WTC11 (cell line): ENCODE measurements around the gene GLI1. TPM values are rescaled to one million over a fixed set of nuclear protein-coding genes. Genes with fewer than 3 reads are reported as not detected.
"Not testable (repeated sequence)": the region's sequence is repeated elsewhere in the genome, so short reads cannot be mapped to it uniquely, and the experiment has no call there.

ENCODE experiments used
- ATAC-seq: fragments of 200-7000 bp; cut with Tn5 transposase; 2 replicates; pipeline ENCODE4 v1.10.0; 2021; ENCODE audit warnings: mild to moderate bottlenecking, moderate library complexity
- CTCF ChIA-PET: fragments of 300-600 bp; sonication (Branson Sonifier 250); formaldehyde crosslinking; loops from one replicate; lab custom pipeline; 2021; ENCODE audit warnings: antibody characterized with exemption; lab: Charles Lee
- POLR2A ChIA-PET: fragments of 350-600 bp; sonication (Branson Sonifier 250); formaldehyde crosslinking; loops from one replicate; lab custom pipeline; 2021; ENCODE audit warnings: antibody characterized with exemption; lab: Charles Lee
- DNase-seq: peaks from one replicate; pipeline ENCODE4 v3.0.0; 2021; ENCODE audit warnings: low spot score
- H3K27ac Mint-ChIP-seq: 2 replicates; pipeline ENCODE4 v1.8.0; 2021; ENCODE audit warnings: mixed read lengths
- H3K27me3 Mint-ChIP-seq: 2 replicates; pipeline ENCODE4 v1.8.0; 2021; ENCODE audit warnings: low read depth, mild to moderate bottlenecking, moderate library complexity, mixed read lengths
- H3K36me3 Mint-ChIP-seq: 2 replicates; pipeline ENCODE4 v1.8.0; 2021; ENCODE audit warnings: mixed read lengths
- H3K4me1 Mint-ChIP-seq: 2 replicates; pipeline ENCODE4 v1.8.0; 2022; ENCODE audit warnings: mixed read lengths
- H3K4me3 Mint-ChIP-seq: 2 replicates; pipeline ENCODE4 v1.8.0; 2021; ENCODE audit warnings: mild to moderate bottlenecking, moderate library complexity, mixed read lengths
- H3K9me3 Mint-ChIP-seq: 2 replicates; pipeline ENCODE4 v1.8.0; 2021; ENCODE audit warnings: mixed read lengths
- ATF6 ChIP-seq: sonication (generic); formaldehyde crosslinking; IDR thresholded peaks from 2 replicates; pipeline ENCODE4 v1.8.1; 2023; ENCODE audit warnings: mild to moderate bottlenecking, missing genetic modification reagents
- ELF4 ChIP-seq: sonication (generic); formaldehyde crosslinking; IDR thresholded peaks from 2 replicates; pipeline ENCODE4 v1.8.1; 2022; ENCODE audit warnings: low read depth, mild to moderate bottlenecking, moderate library complexity, missing genetic modification reagents
- FOXK1 ChIP-seq: sonication (generic); formaldehyde crosslinking; IDR thresholded peaks from 2 replicates; pipeline ENCODE4 v1.8.0; 2022; ENCODE audit warnings: mild to moderate bottlenecking, moderate library complexity, missing genetic modification reagents
- FOXP1 ChIP-seq: sonication (generic); formaldehyde crosslinking; IDR thresholded peaks from 2 replicates; pipeline ENCODE4 v1.8.0; 2022; ENCODE audit warnings: missing genetic modification reagents, mild to moderate bottlenecking, moderate library complexity, borderline replicate concordance
- MXD4 ChIP-seq: fragments of 250-450 bp; sonication (Bioruptor Pico); IDR thresholded peaks from 2 replicates; pipeline ENCODE4 v1.8.0; 2021; ENCODE audit warnings: mild to moderate bottlenecking, moderate library complexity, borderline replicate concordance
- NR2C2 ChIP-seq: sonication (generic); formaldehyde crosslinking; IDR thresholded peaks from 2 replicates; pipeline ENCODE4 v1.8.0; 2022; ENCODE audit warnings: mild to moderate bottlenecking, missing genetic modification reagents
- NR3C1 ChIP-seq: sonication (generic); formaldehyde crosslinking; conservative IDR thresholded peaks from 2 replicates; pipeline ENCODE4 v1.8.1; 2023; ENCODE audit warnings: low read depth, mild to moderate bottlenecking, missing genetic modification reagents
- USF1 ChIP-seq: sonication (generic); formaldehyde crosslinking; IDR thresholded peaks from 2 replicates; pipeline ENCODE4 v1.8.0; 2022; ENCODE audit warnings: mild to moderate bottlenecking, missing genetic modification reagents
- ZNF232 ChIP-seq: sonication (generic); formaldehyde crosslinking; IDR thresholded peaks from 2 replicates; pipeline ENCODE4 v1.8.0; 2022; ENCODE audit warnings: mild to moderate bottlenecking, missing genetic modification reagents
- ZNF317 ChIP-seq: sonication (generic); formaldehyde crosslinking; IDR thresholded peaks from 2 replicates; pipeline ENCODE4 v1.8.1; 2023; ENCODE audit warnings: low read depth, mild to moderate bottlenecking, moderate library complexity, missing genetic modification reagents, borderline replicate concordance
- ZNF671 ChIP-seq: fragments of 250-450 bp; sonication (Bioruptor Pico); IDR thresholded peaks from 2 replicates; pipeline ENCODE4 v1.8.0; 2021; ENCODE audit warnings: mild to moderate bottlenecking
- total RNA-seq: library from RNA; stranded (reverse); gene quantifications from 3 replicates; pipeline ENCODE4 v1.2.3, GENCODE V29; 2021
- TF ChIP-seq, protein P1 (sequence below): fragments of 250-450 bp; sonication (Bioruptor Pico); IDR thresholded peaks from 2 replicates; pipeline ENCODE4 v2.1.2; 2022; ENCODE audit warnings: mild to moderate bottlenecking, moderate library complexity
- TF ChIP-seq, protein P2 (sequence below): sonication (generic); formaldehyde crosslinking; IDR thresholded peaks from 2 replicates; pipeline ENCODE4 v1.8.1; 2023; ENCODE audit warnings: mild to moderate bottlenecking, missing genetic modification reagents, moderate library complexity
- TF ChIP-seq, protein P3 (sequence below): sonication (generic); formaldehyde crosslinking; IDR thresholded peaks from 2 replicates; pipeline ENCODE4 v1.8.0; 2022; ENCODE audit warnings: mild to moderate bottlenecking, missing genetic modification reagents
- TF ChIP-seq, protein P4 (sequence below): sonication (generic); formaldehyde crosslinking; IDR thresholded peaks from 2 replicates; pipeline ENCODE4 v1.8.1; 2022; ENCODE audit warnings: mild to moderate bottlenecking, missing genetic modification reagents, moderate library complexity, borderline replicate concordance
- TF ChIP-seq, protein P5 (sequence below): sonication (generic); formaldehyde crosslinking; IDR thresholded peaks from 2 replicates; pipeline ENCODE4 v1.8.1; 2023; ENCODE audit warnings: mild to moderate bottlenecking, missing genetic modification reagents, moderate library complexity

Gene GLI1
- total RNA-seq, 1 experiment from 2014 or later = 16.2 TPM

DNA sequence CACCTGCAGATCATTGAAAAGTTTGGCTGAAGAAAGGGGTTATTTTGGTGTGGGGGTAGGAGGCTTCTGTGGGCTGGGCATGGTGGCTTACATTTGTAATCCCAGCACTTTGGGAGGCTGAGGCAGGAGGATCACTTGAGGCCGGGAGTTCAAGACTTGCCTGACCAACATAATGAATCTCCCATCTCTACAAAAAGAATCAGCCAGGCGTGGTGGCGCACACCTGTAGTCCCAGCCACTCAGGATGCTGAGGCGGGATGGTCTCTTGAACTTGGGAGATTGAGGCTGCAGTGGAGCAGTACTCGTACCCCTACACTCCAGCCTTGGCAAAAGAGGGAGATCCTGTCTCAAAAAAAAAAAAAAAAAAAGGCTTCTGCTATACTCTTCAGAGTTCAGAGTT lies 53.7 kb downstream of the GLI1 start (continued):
- TF ChIP-seq, protein P1, sequence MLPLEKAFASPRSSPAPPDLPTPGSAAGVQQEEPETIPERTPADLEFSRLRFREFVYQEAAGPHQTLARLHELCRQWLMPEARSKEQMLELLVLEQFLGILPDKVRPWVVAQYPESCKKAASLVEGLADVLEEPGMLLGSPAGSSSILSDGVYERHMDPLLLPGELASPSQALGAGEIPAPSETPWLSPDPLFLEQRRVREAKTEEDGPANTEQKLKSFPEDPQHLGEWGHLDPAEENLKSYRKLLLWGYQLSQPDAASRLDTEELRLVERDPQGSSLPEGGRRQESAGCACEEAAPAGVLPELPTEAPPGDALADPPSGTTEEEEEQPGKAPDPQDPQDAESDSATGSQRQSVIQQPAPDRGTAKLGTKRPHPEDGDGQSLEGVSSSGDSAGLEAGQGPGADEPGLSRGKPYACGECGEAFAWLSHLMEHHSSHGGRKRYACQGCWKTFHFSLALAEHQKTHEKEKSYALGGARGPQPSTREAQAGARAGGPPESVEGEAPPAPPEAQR = no peak
- TF ChIP-seq FOXP1 (CRISPR knock-in tag) = no peak
- TF ChIP-seq NR3C1 = no peak

DNA sequence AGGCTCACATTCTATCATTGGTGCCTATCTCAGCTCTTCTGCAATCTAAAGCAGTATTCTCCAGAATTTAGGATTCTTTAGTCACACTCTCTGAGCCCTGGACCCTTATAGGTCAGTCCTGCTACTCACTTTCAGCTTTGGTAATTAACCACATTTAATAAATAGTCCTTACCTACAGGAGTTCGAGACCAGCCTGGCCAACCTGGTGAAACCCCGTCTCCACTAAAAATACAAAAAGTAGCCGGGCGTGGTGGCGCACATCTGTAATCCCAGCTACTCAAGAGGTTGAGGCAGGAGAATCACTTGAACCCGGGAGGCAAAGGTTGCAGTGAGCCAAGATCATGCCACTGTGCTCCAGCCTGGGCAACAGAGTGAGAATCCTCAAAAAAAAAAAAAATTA lies 54.1 kb downstream of the GLI1 start:
- not testable (repeated sequence) for DNase-seq, H3K9me3 Mint-ChIP-seq, H3K4me1 Mint-ChIP-seq, H3K4me3 Mint-ChIP-seq, H3K27ac Mint-ChIP-seq, ATAC-seq, H3K27me3 Mint-ChIP-seq
- peaks cover 85% of the 10 kb centered on the region for H3K36me3 Mint-ChIP-seq
- ChIA-PET CTCF (interaction anchor here (0.6 kb wide), 1 partner anchor 213 kb away, joined by 3 read pairs; no protein-coding TSS in a partner anchor), POLR2A (interaction anchor here (0.7 kb wide), 1 partner anchor 339 kb away, joined by 3 read pairs; no protein-coding TSS in a partner anchor)

DNA sequence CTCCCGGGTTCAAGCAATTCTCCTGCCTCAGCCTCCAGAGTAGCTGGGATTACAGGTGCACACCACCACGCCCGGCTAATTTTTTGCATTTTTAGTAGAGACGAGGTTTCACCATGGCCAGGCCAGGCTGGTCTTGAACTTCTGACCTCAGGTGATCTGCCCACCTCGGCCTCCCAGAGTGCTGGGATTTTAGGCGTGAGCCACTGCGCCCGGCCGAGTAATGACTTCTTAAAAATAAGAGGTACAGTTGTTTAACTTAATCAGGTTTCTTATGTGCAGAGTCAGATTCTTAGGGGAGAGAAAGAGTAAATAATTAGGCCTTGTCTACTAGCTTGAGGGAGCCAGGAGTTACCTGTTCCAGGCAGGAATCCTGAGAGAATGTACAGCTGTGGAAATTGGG lies 54.7 kb downstream of the GLI1 start:
- H3K27me3 Mint-ChIP-seq, H3K4me1 Mint-ChIP-seq, DNase-seq, H3K9me3 Mint-ChIP-seq, H3K4me3 Mint-ChIP-seq, ATAC-seq, CTCF ChIA-PET, H3K27ac Mint-ChIP-seq: not testable (repeated sequence)
- peaks cover 83% of the 10 kb centered on the region for H3K36me3 Mint-ChIP-seq
- POLR2A ChIA-PET = interaction anchor here (0.7 to 0.8 kb wide), 2 partner anchors 10 to 339 kb away, joined by 3 read pairs; no protein-coding TSS in a partner anchor

- Mint-ChIP-seq H3K27ac (no peak overlapping the region), H3K36me3 (peaks cover 78% of the 10 kb centered on the region), H3K4me3 (no peak overlapping the region), H3K9me3 (no peaks in the 10 kb centered on the region), H3K4me1 (peaks cover 14% of the 10 kb centered on the region), H3K27me3 (no peaks in the 10 kb centered on the region)
- CTCF ChIA-PET = interaction anchor here (1.1 kb wide), 1 partner anchor 68 kb away, joined by 4 read pairs; no protein-coding TSS in a partner anchor
- ATAC-seq = no peak
- DNase-seq = no peak
- POLR2A ChIA-PET = interaction anchor here (0.6 to 1.2 kb wide), 3 partner anchors 9 to 56 kb away, joined by 3 read pairs; partner anchors contain the start of gene GLI1
- no peak for TF ChIP-seq MXD4 (CRISPR knock-in tag)
- TF ChIP-seq, protein P2, sequence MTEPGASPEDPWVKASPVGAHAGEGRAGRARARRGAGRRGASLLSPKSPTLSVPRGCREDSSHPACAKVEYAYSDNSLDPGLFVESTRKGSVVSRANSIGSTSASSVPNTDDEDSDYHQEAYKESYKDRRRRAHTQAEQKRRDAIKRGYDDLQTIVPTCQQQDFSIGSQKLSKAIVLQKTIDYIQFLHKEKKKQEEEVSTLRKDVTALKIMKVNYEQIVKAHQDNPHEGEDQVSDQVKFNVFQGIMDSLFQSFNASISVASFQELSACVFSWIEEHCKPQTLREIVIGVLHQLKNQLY (CRISPR knock-in tag) = no peak
- no peak for TF ChIP-seq ZNF671
- TF ChIP-seq FOXP1 (CRISPR knock-in tag) = no peak
- TF ChIP-seq NR2C2 = no peak
- TF ChIP-seq, protein P3, sequence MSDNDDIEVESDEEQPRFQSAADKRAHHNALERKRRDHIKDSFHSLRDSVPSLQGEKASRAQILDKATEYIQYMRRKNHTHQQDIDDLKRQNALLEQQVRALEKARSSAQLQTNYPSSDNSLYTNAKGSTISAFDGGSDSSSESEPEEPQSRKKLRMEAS = no peak
- TF ChIP-seq, protein P4, sequence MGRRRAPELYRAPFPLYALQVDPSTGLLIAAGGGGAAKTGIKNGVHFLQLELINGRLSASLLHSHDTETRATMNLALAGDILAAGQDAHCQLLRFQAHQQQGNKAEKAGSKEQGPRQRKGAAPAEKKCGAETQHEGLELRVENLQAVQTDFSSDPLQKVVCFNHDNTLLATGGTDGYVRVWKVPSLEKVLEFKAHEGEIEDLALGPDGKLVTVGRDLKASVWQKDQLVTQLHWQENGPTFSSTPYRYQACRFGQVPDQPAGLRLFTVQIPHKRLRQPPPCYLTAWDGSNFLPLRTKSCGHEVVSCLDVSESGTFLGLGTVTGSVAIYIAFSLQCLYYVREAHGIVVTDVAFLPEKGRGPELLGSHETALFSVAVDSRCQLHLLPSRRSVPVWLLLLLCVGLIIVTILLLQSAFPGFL (CRISPR knock-in tag) = no peak
- TF ChIP-seq, protein P5, sequence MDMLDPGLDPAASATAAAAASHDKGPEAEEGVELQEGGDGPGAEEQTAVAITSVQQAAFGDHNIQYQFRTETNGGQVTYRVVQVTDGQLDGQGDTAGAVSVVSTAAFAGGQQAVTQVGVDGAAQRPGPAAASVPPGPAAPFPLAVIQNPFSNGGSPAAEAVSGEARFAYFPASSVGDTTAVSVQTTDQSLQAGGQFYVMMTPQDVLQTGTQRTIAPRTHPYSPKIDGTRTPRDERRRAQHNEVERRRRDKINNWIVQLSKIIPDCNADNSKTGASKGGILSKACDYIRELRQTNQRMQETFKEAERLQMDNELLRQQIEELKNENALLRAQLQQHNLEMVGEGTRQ = no peak
- TF ChIP-seq ELF4 (CRISPR knock-in tag) = no peak
- no peak for TF ChIP-seq ATF6
- TF ChIP-seq FOXK1 (CRISPR knock-in tag) = no peak
- no peak for TF ChIP-seq ZNF317 (CRISPR knock-in tag)
- no peak for TF ChIP-seq ZNF232
- no peak for TF ChIP-seq USF1 (CRISPR knock-in tag)
These were observed 55.3 kb downstream of the GLI1 start for GRCh38 chr12:57514720-57515407.
